GM19043 (cell line): Measurements from ENCODE around the gene LPA.
"Not testable (repeated sequence)": the region's sequence is repeated elsewhere in the genome, so short reads cannot be mapped to it uniquely, and the experiment has no call there.

Experiments used
- ATAC-seq: cut with Tn5 transposase; IDR thresholded peaks from one replicate; pipeline ENCODE4 v1.9.1; 2021; ENCODE audit warnings: low read depth; ENCODE audit not compliant: unreplicated experiment

The LPA gene

DNA sequence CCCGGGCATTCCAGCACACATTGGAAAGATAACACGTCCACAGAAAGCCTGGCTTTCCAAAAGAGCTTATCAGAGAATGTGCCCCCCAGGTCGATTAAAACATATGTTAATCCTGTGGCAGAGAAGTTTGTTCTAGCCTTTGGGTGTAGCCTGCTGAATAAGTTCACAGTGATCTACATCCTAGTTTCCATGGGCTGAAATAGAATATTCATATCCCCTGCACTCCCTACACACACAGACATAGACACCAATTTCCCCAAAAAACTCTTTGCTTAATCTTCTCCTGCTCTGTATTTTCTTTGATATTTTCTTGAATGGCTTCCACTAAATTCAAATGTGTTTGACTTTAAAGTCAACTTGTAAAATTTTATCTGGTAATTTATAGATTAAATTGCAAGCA lies 1.6 kb downstream of the LPA start:
- no peak for ATAC-seq

DNA sequence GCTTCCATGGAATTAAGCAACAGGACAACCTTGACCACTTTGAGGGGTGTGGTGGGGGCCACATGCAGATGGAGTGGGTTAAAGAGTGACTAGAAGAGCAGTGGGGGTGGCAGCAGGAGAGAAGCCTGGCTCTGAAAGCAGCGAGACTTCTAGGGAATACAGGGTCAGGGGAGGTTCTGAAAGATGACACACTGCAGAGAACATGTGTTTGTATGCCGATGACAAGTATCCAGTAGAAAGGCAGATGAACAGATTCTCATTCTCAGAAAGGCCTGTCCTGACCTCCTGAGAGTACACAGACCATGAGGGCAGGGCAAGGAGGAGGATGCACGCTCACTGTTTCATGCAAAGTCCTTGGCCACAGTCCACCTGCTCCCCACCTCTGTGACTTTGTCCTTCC lies 2.9 kb downstream of the LPA start:
- no peak for ATAC-seq

DNA sequence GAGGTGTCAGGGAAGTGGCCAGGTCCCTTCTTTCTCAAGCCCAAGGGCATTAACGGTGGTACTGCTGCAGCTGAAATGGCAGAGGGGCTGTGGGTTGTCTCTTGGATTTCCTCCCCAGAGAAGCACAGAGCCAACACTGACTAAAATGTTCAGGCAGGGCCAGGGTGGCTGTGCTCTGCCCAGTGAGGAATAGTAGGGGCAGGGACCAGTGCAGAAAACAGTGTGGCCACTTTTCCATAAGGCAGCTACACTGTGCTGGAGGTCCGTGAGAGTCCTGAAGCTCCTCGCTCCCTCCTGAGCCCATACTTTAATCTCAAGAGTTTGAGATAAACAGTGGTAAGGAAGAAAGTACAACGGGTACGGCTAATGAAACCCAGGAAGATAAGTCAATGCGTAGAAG lies 4.5 kb downstream of the LPA start:
- ATAC-seq: no peak

DNA sequence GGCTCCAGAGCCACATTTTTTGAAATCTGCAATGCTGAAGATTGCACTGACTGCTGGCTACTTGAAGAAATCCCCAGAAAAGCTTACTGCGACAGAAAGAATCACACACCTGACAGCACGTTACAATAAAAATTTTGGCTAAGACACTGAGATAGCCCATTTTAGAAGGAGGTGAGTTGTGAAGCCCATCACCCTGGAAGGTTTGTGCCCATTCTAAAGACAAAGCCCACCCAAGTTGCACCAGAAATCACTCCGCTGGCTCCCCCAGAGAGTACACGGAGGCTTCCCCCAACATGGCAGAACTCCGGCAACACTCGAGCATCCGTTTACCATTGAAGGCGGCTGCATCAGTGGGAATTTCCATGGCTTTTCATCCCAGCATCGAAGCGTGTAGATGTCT lies 29.4 kb downstream of the LPA start:
- no peak for ATAC-seq

DNA sequence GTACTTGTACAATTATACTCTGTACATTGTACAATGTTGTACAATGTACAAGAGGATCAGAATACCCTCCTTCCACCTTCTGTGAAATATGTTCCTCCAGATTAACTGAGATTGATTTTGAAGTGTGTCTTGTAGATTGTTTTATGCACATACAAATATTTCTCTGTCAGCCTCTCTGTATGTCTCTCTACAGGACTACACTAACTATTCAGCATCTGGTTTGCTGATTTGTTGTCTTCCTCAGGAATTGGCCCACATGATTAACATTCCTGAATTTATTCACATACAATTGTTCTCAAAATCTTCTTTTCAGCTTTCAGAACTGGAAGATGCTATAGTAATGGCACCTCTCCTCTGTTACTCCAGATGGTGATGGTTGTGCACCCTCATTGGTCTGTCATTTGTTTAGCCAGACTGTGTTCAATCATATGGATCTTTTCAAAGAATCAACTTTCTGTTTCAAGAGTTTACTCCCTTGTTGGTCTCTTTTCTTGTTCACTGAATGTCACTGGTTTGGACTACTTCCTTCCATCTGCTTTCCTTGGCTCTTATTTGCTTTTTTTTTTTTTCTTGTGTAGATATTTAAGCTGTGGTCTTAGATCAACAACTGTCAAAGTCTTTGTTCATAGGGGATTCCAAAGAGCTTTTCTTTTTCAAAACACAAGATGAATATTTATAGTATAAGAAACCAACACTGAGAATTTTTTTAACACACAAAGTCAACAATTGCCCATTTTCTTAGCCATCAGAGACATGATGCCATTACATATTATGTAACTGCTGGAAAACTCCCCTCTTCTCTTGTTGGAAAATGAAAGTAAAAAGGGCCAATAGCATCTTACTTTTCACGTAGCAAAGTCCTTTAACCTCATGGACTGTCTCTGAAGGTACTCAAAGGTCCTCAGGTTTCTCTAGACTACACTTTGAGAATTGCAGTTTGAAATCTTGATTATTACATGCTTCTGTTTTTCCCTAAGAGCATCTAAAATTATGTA lies 67.9 kb downstream of the LPA start:
- ATAC-seq: no peak

DNA sequence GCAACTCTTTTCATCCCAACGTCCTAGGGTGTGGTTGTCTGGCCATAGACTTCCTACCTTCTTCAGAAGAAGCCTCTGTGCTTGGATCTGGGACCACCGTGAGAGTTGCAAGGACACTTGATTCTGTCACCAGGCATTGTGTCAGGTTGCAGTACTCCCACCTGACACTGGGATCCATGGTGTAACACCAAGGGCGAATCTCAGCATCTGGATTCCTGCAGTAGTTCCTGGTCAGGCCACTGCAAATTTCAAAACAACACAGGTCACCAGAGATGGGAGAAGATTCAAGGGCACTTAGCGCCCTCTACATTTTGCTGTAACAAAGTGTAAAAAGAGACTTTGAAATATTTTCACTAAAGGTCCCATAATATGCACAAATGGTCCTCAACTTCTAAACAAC lies 68.8 kb downstream of the LPA start:
- ATAC-seq: not testable (repeated sequence)

DNA sequence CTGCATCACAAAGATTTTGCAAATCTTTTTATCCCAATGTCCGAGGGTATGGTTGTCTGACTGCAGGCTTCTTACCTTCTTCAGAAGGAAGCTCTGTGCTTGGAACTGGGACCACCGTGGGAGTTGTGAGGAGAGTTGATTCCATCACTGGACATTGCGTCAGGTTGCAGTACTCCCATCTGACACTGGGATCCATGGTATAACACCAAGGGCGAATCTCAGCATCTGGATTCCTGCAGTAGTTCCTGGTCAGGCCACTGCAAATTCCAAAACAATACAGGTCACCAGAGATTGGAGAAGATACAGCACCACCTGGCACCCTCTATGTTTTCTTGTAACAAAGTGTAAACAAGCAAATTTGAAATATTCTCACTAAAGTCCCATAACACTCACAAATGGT lies 77.7 kb downstream of the LPA start:
- ATAC-seq: no peak

DNA sequence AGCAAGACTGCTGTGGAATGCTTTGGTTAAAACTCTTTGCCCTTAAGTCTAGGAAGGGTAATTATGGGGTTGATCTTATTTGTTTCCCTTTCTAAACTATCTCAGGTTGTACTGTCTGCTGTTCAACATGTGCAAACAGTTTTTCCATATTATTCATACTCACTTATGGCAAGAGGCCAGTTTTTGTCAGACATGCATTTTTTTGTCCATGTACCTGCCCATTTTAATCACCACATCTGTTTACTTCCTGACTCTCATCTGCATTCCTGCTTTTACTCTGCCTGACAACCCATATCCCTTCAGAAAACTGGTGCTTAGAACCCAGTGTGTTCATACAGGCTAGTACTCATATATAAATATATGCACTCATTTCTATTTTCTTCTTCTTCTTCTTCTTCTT lies 80.3 kb downstream of the LPA start:
- no peak for ATAC-seq

DNA sequence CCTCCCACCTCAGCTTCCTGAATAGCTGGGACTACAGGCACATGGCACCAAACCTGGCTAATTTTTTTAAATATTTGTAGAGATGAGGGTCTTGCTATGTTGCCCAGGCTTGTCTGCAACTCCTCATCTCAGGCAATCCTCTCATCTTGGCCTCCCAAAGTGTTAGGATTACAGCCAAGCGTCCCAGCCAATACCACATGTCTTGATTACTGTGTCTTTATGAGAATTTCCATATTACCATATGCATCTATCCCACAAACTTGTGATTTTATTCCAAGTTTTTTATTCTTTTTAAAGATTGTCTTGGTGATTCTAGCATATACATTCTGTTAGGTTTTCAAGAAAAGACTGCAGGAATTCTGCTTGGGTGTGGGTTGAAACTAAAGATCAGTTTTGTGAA lies 82.7 kb downstream of the LPA start:
- no peak for ATAC-seq

DNA sequence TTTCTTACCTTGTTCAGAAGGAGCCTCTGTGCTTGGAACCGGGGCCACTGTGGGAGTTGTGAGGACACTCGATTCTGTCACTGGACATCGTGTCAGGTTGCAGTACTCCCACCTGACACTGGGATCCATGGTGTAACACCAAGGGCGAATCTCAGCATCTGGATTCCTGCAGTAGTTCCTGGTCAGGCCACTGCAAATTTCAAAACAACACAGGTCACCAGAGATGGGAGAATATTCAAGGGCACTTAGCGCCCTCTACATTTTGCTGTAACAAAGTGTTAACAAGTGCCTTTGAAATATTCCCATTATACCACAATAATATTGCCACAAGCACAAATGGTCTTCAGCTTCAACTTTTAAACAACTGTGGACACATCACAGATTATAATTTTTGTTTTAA lies 85.6 kb downstream of the LPA start:
- not testable (repeated sequence) for ATAC-seq

DNA sequence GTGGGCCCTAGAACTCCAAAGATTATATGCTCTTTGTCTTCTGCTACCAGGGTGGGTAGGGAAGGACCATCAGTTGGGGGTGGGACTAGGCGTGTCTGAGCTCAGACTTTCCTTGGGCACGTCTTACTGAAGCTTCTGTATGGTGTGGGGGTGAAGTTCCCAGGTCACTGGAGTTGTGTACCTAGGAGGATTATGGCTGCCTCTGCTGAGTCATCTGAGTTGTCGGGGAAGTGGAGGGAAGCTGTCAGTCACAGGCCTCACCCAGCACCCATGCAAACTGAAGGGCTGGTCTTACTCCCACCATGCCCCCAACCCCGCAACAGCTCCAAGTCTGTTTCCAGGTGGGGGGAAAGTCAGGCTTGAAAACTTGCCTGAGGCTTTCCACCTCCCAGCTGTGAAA lies 90.1 kb downstream of the LPA start:
- ATAC-seq: no peak

DNA sequence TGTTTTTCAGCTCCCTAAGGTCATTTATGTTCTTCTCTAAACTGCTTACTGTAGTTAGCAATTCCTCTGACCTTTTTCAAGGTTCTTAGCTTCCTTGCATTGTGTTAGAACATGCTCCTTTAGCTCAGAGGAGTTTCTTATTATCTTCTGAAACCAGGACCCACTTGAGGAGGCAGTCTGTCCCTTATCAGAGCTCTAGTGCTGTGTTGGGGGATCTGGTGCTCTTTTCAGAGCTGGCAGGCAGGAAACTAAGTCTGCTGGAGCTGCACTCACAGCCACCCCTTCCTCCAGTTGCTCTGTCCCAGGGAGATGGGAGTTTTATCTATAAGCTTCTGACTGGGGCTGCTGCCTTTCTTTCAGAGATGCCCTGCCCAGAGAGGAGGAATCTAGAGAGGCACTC lies 92.9 kb downstream of the LPA start:
- not testable (repeated sequence) for ATAC-seq

DNA sequence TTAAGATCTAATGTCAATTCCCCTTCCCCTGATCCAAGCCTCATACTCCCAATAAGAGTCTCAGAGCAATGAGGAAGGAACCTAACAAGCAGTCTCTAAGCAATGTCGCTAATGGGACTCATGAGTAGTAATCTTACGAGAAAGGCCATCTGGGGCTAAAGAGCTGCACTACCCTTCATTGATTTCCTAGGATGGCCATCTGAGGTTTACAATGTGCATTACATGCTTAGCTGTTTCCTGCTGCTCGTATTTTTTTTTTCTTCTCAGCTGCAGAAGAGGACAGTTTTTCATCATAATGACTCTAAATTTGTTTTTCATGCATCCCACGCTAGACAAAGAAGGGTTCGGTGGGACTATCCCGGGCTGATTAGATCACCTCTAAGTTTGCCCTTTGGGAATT lies 119.3 kb downstream of the LPA start:
- ATAC-seq: no peak

DNA sequence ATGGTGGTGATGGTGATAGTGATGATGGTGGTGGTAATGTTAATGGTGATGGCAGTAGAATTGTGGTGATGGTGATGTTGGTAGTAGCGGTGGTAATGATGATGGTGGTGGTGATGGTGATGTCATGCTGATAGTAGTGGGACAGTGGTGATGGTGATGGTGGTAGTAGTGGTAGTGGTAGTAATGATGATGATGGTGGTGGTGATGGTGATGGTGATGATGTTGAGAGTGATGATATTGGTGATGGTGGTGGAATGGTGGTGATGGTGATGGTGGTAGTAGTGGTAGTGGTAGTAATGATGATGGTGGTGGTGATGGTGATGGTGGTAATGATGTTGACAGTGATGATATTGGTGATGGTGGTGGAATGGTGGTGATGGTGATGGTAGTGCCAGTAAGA lies 128.8 kb downstream of the LPA start:
- no peak for ATAC-seq

DNA sequence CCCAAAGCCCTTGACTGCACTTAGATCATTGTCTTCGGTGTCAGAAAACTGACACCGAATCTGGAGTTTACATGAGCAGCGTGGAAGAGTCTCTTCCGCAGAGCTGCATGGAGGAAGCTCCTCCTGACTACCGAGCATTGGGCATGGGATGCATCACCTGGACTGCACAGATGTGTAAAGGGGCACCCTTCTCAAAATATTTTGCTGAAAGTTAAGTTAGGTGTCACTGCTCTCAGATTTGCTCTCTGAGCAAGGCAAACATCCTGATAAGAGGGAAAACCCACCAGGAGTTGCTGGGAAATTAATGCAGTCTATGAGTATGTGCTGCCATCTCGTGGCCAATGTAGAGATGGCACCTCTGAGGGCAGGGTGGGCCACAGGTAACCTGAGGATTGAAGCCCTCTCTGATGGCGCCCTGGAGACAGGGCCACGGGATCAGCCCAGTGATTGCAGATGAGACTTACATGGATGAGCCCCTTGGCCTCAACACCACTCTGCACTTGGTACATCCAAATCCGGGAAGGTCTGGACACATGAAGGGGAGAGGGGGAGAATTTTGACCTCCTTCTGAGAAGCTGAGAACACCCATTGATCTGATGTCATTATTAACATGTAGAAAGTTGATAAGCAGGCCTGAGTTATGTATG lies 129.9 kb downstream of the LPA start:
- ATAC-seq: peak; percentile 90

DNA sequence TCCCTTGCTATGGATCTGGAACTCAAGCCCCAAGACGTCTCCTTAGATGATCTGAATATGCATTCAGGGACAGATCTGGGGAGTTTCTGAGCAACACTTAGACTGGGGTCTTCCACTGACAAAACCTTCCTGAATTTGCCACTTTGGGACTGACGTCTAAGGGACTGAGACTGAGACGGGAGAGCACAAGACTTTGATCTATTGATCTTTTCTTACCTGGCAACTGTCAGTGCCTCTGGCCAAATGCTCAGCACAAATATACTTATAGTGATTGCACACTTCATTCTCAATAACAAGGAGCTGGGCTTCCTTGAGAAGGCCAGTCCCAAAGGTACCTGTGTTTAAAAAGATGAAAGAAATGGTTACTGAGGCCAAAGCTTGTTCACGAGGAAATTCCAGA lies 131.8 kb downstream of the LPA start:
- no peak for ATAC-seq

DNA sequence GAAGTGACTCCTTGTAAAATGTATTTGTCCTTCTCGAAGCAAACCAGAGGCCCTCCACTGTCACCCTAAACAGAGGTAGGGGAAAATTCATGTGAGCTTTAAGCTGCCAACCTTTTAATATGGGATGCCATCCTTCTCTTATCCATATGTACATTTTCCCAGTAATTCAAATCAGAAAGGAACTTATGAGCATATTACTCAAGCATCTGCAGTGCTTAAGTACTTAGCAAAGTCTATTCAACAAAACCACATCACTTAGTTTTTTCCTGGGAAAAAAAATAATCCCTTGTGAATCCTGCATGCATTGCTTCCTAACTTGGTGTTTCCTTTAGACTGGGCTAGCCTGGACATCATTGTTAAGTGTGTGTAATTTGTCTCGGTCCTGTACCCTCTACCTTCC lies 132.2 kb downstream of the LPA start:
- no peak for ATAC-seq

DNA sequence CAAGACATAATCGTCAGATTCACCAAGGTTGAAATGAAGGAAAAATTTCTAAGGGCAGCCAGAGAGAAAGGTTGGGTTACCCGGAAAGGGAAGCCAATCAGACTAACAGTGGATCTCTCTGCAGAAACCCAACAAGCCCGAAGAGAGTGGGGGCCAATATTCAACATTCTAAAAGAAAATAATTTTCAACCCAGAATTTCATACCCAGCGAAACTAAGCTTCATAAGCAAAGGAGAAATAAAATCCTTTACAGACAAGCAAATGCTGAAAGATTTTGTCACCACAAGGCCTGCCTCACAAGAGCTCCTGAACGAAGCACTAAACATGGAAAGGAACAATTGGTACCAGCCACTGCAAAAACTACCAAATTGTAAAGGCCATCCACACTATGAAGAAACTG lies 134.6 kb downstream of the LPA start:
- ATAC-seq: not testable (repeated sequence)

DNA sequence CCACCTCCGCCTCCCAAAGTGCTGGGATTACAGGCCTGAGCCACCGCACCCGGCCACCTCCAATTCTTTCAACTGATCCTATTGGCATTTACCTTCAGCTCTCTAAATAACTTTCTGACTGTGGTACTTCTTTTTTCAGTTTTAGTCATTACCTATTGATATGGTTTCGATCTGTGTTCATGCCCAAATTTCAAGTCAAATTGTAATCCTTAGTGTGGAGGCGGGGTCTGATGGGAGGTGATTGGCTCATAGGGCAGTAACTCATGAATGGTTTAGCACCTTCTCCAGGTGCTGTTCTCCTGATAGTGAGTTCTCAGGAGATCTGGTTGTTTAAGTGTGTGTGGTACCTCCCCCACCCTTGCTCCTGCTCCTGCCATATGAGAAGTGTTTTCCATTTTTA lies 140.9 kb downstream of the LPA start:
- ATAC-seq: no peak

DNA sequence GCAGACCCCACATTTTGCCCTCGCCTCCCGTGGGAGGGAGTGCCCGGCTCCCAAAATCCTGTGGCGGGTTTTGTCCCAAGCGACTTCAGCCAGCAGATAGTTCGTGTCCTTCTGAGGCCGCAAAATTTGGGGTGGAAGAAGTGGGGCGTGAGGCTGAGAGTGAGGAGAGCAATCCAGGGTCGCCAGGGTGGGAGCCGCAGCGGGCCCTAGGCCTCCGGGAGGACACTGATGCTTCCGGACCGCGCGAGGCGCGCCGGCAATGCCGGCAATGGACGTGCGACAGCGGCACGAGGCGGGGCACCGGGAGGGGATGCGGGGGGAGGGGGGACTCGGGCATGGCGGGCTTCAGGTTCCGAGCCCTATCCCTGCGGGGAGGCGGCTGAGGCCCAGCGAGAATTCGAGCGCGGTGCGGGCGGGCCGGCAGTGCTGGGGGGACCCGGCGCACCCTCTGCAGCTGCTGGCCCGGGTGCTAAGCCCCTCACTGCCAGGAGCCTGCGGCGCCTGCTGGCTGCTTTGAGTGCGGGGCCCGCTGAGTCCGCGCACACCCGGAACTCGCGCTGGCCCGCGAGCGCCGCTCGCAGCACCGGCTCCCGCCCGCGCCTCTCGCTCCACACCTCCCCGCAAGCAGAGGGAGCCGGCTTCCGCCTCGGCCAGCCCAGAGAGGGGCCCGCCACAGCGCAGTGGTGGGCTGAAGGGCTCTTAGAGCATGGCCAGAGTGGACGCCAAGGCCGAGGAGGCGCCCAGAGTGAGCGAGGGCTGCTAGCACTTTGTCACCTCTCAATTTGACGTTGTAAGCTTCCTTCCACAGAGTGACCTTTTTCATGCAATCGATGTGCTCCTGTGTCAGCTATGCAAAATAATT lies 143.8 kb downstream of the LPA start:
- ATAC-seq: peak; percentile 72

DNA sequence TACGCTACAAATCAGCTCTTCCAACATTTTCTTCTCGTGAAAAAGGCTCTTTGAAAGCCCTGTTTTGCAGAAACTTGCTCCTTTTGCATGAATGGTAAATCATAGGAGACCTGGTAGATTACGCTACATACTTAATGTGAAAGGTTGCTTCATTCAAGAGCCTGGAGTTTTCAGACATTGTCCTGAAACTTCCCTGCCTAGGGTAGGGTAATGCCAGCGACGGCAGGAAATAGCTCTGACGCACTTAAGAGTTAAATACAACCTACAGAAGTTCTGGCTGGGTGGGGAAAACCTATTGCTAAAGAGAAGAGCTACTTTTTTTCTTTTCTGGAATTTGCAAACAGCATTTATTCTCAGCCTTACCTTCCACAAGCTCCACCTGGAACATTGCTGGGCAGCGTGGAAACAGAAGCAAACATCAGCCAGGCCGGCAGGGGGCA lies 144.5 kb downstream of the LPA start:
- ATAC-seq: peak; percentile 78
